SU-DHL-6 (cell line): ENCODE measurements around the gene WNT10A.

Source experiments
- EZH2phosphoT487 ChIP-seq: fragments of 200-600 bp; sonication (generic), shearing (Covaris generic); conservative IDR thresholded peaks from 2 replicates; pipeline ENCODE4 v1.6.1; 2018; ENCODE audit warnings: mild to moderate bottlenecking, antibody characterized with exemption, low read length, moderate library complexity, mixed read lengths
- TF ChIP-seq, protein P1 (sequence below): fragments of 200-600 bp; sonication (generic); IDR thresholded peaks from one replicate; pipeline ENCODE4 v1.5.1; 2017; ENCODE audit warnings: antibody characterized with exemption, mild to moderate bottlenecking, low read length, moderate library complexity; ENCODE audit not compliant: insufficient read depth, poor library complexity, severe bottlenecking

DNA sequence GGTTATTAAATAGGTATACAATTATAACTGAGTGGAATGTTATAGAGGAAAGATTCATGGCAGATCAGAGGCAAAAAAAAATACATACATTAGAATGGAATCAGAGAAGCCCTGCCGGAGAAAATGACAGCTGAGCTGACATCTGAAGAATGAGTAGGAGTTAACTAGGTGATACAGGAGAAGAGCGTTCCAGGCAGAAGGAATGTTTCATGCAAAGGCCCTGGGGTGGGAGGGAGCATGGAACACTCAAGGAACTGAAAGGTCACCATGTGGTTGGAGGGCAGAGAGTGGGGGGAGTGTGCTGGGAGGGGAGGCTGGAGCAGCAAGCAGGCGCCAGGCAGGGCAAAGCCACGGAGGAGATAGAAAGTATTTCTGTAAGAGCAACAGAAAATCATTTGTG lies 47.2 kb downstream of the WNT10A start:
- TF ChIP-seq, protein P1, sequence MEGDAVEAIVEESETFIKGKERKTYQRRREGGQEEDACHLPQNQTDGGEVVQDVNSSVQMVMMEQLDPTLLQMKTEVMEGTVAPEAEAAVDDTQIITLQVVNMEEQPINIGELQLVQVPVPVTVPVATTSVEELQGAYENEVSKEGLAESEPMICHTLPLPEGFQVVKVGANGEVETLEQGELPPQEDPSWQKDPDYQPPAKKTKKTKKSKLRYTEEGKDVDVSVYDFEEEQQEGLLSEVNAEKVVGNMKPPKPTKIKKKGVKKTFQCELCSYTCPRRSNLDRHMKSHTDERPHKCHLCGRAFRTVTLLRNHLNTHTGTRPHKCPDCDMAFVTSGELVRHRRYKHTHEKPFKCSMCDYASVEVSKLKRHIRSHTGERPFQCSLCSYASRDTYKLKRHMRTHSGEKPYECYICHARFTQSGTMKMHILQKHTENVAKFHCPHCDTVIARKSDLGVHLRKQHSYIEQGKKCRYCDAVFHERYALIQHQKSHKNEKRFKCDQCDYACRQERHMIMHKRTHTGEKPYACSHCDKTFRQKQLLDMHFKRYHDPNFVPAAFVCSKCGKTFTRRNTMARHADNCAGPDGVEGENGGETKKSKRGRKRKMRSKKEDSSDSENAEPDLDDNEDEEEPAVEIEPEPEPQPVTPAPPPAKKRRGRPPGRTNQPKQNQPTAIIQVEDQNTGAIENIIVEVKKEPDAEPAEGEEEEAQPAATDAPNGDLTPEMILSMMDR = no peak
- TF ChIP-seq EZH2phosphoT487 = no peak
